Muscle of leg (tissue), 11 donors: Measurements from ENCODE around the gene USP24. TPM values are rescaled to one million over a fixed set of nuclear protein-coding genes. Genes with fewer than 3 reads are reported as not detected.

Source experiments
- DNase-seq: peaks from one replicate; pipeline ENCODE4 v3.0.0; 2013
- H3K27ac ChIP-seq: one replicate; pipeline ENCODE4 v1.5.1; 2013; ENCODE audit warnings: mild to moderate bottlenecking, low read length, control low read depth
- H3K27me3 ChIP-seq: one replicate; pipeline ENCODE4 v1.6.1; 2013; ENCODE audit warnings: low read length; ENCODE audit not compliant: control insufficient read depth, insufficient read depth
- H3K36me3 ChIP-seq: one replicate; pipeline ENCODE4 v1.6.1; 2013; ENCODE audit warnings: low read length; ENCODE audit not compliant: control insufficient read depth, insufficient read depth
- H3K4me1 ChIP-seq: one replicate; pipeline ENCODE4 v1.6.1; 2013; ENCODE audit warnings: low read length; ENCODE audit not compliant: control insufficient read depth, insufficient read depth
- H3K4me3 ChIP-seq: one replicate; pipeline ENCODE4 v1.5.1; 2013; ENCODE audit warnings: low read length, control low read depth
- H3K9me3 ChIP-seq: replicated peaks from 2 replicates; pipeline ENCODE4 v1.6.1; 2013; ENCODE audit warnings: low read depth, low read length; ENCODE audit not compliant: control insufficient read depth
- WGBS: methylation state at CpG from one replicate; pipeline ENCODE4 v1.1.5; 2013; ENCODE audit warnings: missing lambda C conversion rate; ENCODE audit not compliant: insufficient coverage; 5-methylcytosine and 5-hydroxymethylcytosine counted together
- polyA plus RNA-seq, 8 donors: library from polyadenylated mRNA; unstranded; fragments of 120-200 nt; gene quantifications; one replicate each; pipeline versions ENCODE4 v1.2.1 to v1.2.3, GENCODE V29; 2013; ENCODE audit warnings: inconsistent platforms in 1 of 8, low replicate concordance in 1 of 8; ENCODE audit not compliant: insufficient read length in 8 of 8, insufficient read depth in 1 of 8
- total RNA-seq: library from RNA; stranded (reverse); fragments of 120-200 nt; gene quantifications from one replicate; pipeline ENCODE4 v1.2.4, GENCODE V29; 2013

Gene USP24
- total and polyA plus RNA-seq, 9 donors, result 31.0 to 54.1 (median 36.3) TPM

DNA sequence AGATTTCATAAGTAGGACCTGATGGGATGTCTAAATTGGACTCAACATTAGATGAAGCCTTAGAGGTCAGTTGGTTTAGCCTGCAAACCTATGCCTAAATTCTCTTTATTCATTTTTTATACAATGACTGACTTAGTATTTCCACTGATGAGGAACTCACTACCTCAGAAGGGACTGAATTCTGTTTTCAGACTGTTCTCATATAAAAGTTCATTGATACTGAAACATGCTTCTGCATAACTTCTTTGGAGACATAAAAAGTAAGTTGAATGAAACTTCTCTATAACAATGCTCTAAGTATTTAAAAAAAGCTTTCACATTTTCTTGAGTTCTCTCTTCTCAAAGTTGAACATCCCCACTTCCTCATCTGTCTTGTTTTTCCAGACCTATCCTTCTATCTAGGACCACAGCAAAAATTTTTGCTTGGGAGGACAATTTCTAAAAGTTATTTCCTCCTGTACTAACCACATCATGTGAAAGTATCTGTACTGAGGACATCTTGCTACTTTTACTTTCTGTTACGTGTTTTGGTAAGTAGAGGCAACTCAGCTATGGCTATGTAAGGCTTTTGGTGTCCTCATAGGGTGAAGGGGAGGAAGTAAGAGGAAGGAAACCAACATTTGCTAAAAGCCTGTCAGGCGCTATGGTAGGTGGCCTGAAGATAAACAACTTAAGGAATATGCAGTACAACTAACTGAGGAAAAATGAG, 64.1 kb downstream of the USP24 start:
- Histone ChIP-seq H3K9me3 (no peaks in the 10 kb centered on the region), H3K4me3 (no peak overlapping the region), H3K36me3 (peaks cover 12% of the 10 kb centered on the region), H3K27ac (no peak overlapping the region), H3K4me1 (no peaks in the 10 kb centered on the region), H3K27me3 (no peaks in the 10 kb centered on the region)
- WGBS, result 90% methylated on average over 2 of the region's 2 CpGs
- peak; percentile 56 for DNase-seq

DNA sequence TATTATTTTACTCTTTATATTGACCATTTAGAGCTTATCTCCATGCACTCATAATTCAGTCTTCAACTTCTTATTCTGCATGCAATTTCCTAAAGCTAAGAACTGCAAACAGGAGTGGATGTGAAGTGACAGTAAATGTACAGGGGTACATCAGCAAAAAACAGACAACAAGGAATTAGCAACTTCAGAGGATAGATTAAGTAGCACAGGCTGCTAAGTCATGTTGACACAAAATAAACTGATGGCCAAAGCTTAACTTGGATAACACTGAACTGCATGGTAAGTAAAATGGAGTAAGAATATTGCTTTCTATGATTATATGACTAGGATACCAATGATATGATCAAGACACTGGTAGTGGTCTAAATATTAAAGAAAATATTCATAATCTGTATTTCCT, 66.5 kb downstream of the USP24 start:
- Histone ChIP-seq H3K36me3 (peaks cover 10% of the 10 kb centered on the region), H3K4me3 (no peak overlapping the region), H3K4me1 (no peaks in the 10 kb centered on the region), H3K27me3 (no peaks in the 10 kb centered on the region), H3K9me3 (no peaks in the 10 kb centered on the region), H3K27ac (no peak overlapping the region)
- DNase-seq, result no peak

DNA sequence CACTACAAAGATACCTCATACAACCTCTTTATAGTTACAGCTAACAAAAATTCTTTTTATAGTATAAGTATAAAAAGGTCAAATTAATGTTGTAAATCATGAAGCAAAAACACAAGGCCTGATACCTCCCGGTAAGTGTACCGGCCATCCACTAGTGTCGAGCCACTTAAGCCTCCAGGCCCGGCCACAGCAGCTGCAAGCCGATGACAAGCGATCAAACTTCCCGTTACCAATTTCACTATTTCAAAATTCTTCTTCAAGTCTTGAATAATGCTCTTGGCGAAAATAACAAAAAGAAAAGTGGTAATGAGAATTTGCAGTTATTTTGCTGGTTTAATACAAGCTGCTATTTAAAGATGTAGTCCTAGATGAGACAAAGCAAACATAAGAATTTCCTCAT, 67.6 kb downstream of the USP24 start:
- no peak for DNase-seq
- Histone ChIP-seq H3K27ac (no peak overlapping the region), H3K27me3 (no peaks in the 10 kb centered on the region), H3K4me3 (no peak overlapping the region), H3K4me1 (no peaks in the 10 kb centered on the region), H3K9me3 (no peaks in the 10 kb centered on the region), H3K36me3 (peaks cover 13% of the 10 kb centered on the region)
- 70% methylated on average over 4 of the region's 8 CpGs for WGBS

- Histone ChIP-seq H3K27me3 (no peaks in the 10 kb centered on the region), H3K4me3 (no peak overlapping the region), H3K27ac (no peak overlapping the region), H3K36me3 (peaks cover 11% of the 10 kb centered on the region), H3K9me3 (no peaks in the 10 kb centered on the region), H3K4me1 (no peaks in the 10 kb centered on the region)
- WGBS, result no CpG with 5 or more reads among the region's 2 CpGs
- DNase-seq, result peak; percentile 40
Observed at GRCh38 chr1:55146781-55147180, 68.4 kb downstream of the USP24 start.

DNA sequence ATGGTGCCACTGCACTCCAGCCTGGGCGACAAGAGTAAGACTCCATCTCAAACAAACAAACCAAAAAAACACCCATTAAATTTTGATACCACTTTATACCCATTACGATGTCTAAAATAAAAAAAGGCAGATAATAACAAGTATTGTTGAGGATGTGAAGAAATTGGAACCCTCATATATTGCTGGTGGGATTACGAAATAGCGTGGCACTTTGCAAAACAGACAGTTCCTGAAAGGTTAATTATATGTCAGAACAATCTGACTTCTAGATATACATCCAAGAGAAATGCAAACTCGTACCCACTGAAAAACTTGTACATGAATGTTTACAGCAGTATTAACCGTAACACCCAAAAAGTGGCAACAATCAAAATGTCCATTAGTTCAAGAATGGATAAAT, 70.3 kb downstream of the USP24 start:
- Histone ChIP-seq H3K4me1 (no peaks in the 10 kb centered on the region), H3K27me3 (no peaks in the 10 kb centered on the region), H3K36me3 (peaks cover 17% of the 10 kb centered on the region), H3K27ac (no peak overlapping the region), H3K9me3 (no peaks in the 10 kb centered on the region), H3K4me3 (no peak overlapping the region)
- no CpG with 5 or more reads among the region's 6 CpGs for WGBS
- DNase-seq, result no peak

- no peak for DNase-seq
- no peaks in the 10 kb centered on the region for H3K27me3 ChIP-seq
- H3K4me3 ChIP-seq, result no peak overlapping the region
- WGBS, result 80% methylated on average over 1 of the region's 3 CpGs
- no peak overlapping the region for H3K27ac ChIP-seq
- no peaks in the 10 kb centered on the region for H3K4me1 ChIP-seq
- peaks cover 18% of the 10 kb centered on the region for H3K36me3 ChIP-seq
- H3K9me3 ChIP-seq, result no peaks in the 10 kb centered on the region
Observed at GRCh38 chr1:55143684-55144083, 71.5 kb downstream of the USP24 start.

DNA sequence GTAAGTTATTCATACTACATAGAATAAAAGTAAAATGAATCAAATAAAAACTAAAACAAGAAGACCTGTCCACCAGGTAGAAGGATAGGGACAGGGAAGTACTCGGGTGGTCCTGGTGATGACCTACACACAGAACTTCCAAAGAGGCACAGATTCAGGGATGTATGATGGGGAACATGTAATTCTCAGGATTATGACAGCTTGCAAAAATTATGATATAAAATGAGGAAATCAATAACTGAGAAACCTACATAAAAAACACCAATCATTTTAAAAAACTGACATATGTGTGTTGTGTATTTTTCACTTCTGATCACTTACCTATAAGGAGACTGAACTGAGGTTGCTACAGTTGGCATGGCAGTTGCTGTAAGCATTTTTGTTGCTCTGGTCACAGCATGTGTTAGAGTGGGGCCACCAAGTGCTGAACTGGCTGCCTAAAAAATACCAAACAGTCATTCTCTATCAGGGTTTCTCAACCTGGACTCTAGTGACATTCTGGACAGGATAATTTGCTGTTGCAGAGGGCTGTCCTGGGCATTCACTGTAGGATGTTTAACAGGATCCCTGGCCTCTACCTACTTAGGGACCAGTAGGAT, 73.8 kb downstream of the USP24 start:
- Histone ChIP-seq H3K4me1 (no peaks in the 10 kb centered on the region), H3K9me3 (no peaks in the 10 kb centered on the region), H3K4me3 (no peak overlapping the region), H3K27ac (no peak overlapping the region), H3K27me3 (no peaks in the 10 kb centered on the region), H3K36me3 (peaks cover 38% of the 10 kb centered on the region)
- no CpG with 5 or more reads among the region's 1 CpG for WGBS
- no peak for DNase-seq

- Histone ChIP-seq H3K9me3 (no peaks in the 10 kb centered on the region), H3K4me1 (no peaks in the 10 kb centered on the region), H3K27ac (no peak overlapping the region), H3K4me3 (no peak overlapping the region), H3K27me3 (no peaks in the 10 kb centered on the region), H3K36me3 (peaks cover 45% of the 10 kb centered on the region)
- WGBS, result no CpG with 5 or more reads among the region's 3 CpGs
- peak; percentile 94 for DNase-seq
Observed at GRCh38 chr1:55140546-55140983, 74.6 kb downstream of the USP24 start.

- Histone ChIP-seq H3K4me1 (no peaks in the 10 kb centered on the region), H3K27me3 (no peaks in the 10 kb centered on the region), H3K4me3 (no peak overlapping the region), H3K27ac (no peak overlapping the region), H3K36me3 (peaks cover 46% of the 10 kb centered on the region), H3K9me3 (no peaks in the 10 kb centered on the region)
- no CpG with 5 or more reads among the region's 2 CpGs for WGBS
- DNase-seq, result no peak
Observed at GRCh38 chr1:55140137-55140536, 75.0 kb downstream of the USP24 start.

DNA sequence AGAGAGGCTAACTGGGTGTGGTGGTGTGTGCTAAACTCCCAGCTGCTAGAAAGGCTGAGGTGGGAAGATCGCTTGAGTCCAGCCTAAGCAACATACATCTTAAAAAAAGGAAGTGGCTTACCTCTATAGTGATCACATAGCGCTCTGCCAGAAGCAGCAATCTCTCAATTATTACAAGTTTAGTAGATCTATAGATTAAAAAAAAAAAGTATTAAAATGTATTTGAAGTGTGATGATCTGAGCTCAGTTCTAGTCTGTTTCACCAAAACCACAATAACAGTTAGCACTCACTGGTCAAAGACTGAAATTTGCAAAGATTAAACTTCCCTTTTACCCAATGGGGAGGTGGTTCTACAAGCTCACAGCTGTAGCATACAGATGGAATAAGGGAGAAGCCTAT, 76.3 kb downstream of the USP24 start:
- no peak overlapping the region for H3K27ac ChIP-seq
- WGBS, result no CpG with 5 or more reads among the region's 2 CpGs
- DNase-seq, result no peak

More for the DNA sequence above, 76.3 kb downstream of the USP24 start:
- no peak overlapping the region for H3K4me3 ChIP-seq
- no peaks in the 10 kb centered on the region for H3K9me3 ChIP-seq
- H3K27me3 ChIP-seq, result no peaks in the 10 kb centered on the region
- H3K4me1 ChIP-seq, result no peaks in the 10 kb centered on the region
- H3K36me3 ChIP-seq, result peaks cover 54% of the 10 kb centered on the region
